Endothelial cell of coronary artery (primary cell): Measurements from ENCODE around the gene LSM7. TPM values are rescaled to one million over a fixed set of nuclear protein-coding genes. Genes with fewer than 3 reads are reported as not detected.

Experiments used
- total RNA-seq: library from RNA; depleted of rRNA; stranded (reverse); fragments of >200 nt; gene quantifications from 2 replicates; pipeline ENCODE4 v1.2.3, GENCODE V29; 2014

Gene LSM7
- total RNA-seq = 113 and 170 TPM in 2 replicates

GRCh38 chr19:2328401-2329148, at the start of gene LSM7, which contains the start of gene SPPL2B:
Gene LSM7, minus strand, starts transcription at chr19:2328586. Its CDS starts 20 bp downstream, at chr19:2328566.
Gene SPPL2B, plus strand, starts transcription at chr19:2328684. Its CDS starts 26 bp downstream, at chr19:2328710.

GRCh38 chr19:2359992-2360685, 31.8 kb upstream of the LSM7 start, which contains the start of gene TMPRSS9:
Gene TMPRSS9, plus strand, starts transcription at chr19:2360265. Its CDS starts 29,521 bp downstream, at chr19:2389786.

GRCh38 chr19:2308114-2308556, 20.3 kb downstream of the LSM7 start, which contains the start of gene LINGO3:
Gene LINGO3, minus strand, starts transcription at chr19:2308154. Its CDS starts 16,378 bp downstream, at chr19:2291776.

GRCh38 chr19:2282062-2282861, 46.1 kb downstream of the LSM7 start, which contains the start of gene PEAK3:
Gene PEAK3, minus strand, starts transcription at chr19:2282175. Its CDS starts 1,244 bp downstream, at chr19:2280931.

Other genes with a start within 250 kb of the LSM7 start
- gene MOB3A, start 232.3 kb downstream of the LSM7 start, total RNA-seq = 16.4 and 23.9 TPM in 2 replicates
- 0.81 and 0.85 TPM in 2 replicates for gene IZUMO4, start 231.7 kb downstream of the LSM7 start, total RNA-seq
- 93.7 and 101 TPM in 2 replicates for gene AP3D1, start 177.0 kb downstream of the LSM7 start, total RNA-seq
- gene DOT1L, start 164.7 kb downstream of the LSM7 start, total RNA-seq = 4.1 and 5.6 TPM in 2 replicates
- 52.8 and 54.2 TPM in 2 replicates for gene PLEKHJ1, start 92.3 kb downstream of the LSM7 start, total RNA-seq
- 43.4 and 52.5 TPM in 2 replicates for gene SF3A2, start 91.8 kb downstream of the LSM7 start, total RNA-seq
- gene AMH, start 79.3 kb downstream of the LSM7 start, total RNA-seq = 0.18 and 0.19 TPM in 2 replicates
- not detected in 2 replicates for gene JSRP1, start 72.2 kb downstream of the LSM7 start, total RNA-seq
- not detected in 2 replicates for gene PEAK3, start 46.4 kb downstream of the LSM7 start, total RNA-seq
- not detected in 2 replicates for gene LINGO3, start 20.4 kb downstream of the LSM7 start, total RNA-seq
- gene SPPL2B, start 98 bp upstream of the LSM7 start, total RNA-seq = 21.5 and 38.0 TPM in 2 replicates
- gene TMPRSS9, start 31.7 kb upstream of the LSM7 start, total RNA-seq = not detected in 2 replicates
- gene TIMM13, start 99.0 kb upstream of the LSM7 start, total RNA-seq = 52.5 and 69.3 TPM in 2 replicates
- gene LMNB2, start 128.4 kb upstream of the LSM7 start, total RNA-seq = 95.1 and 135 TPM in 2 replicates
- gene GADD45B, start 147.5 kb upstream of the LSM7 start, total RNA-seq = 16.2 and 67.5 TPM in 2 replicates